Skeletal muscle satellite cell (primary cell): Measurements from ENCODE around the gene SNX11.

Source experiments
- H3K27me3 ChIP-seq: 2 replicates; pipeline ENCODE4 v1.7.0; 2013; ENCODE audit warnings: low read length; ENCODE audit not compliant: control insufficient read depth, insufficient read depth
- H3K36me3 ChIP-seq: 2 replicates; pipeline ENCODE4 v1.7.0; 2013; ENCODE audit warnings: mild to moderate bottlenecking, control low read depth, low read length; ENCODE audit not compliant: insufficient read depth
- H3K4me1 ChIP-seq: 2 replicates; pipeline ENCODE4 v1.7.0; 2013; ENCODE audit warnings: low read length; ENCODE audit not compliant: control insufficient read depth, insufficient read depth
- H3K4me2 ChIP-seq: 2 replicates; pipeline ENCODE4 v1.7.0; 2013; ENCODE audit warnings: mild to moderate bottlenecking, low read length
- H3K4me3 ChIP-seq: 2 replicates; pipeline ENCODE4 v1.7.0; 2013; ENCODE audit warnings: low read length
- H3K9ac ChIP-seq: 2 replicates; pipeline ENCODE4 v1.7.0; 2013; ENCODE audit warnings: mild to moderate bottlenecking, low read depth, low read length, moderate library complexity
- H3K9me3 ChIP-seq: replicated peaks from 2 replicates; pipeline ENCODE4 v1.7.0; 2013; ENCODE audit warnings: mild to moderate bottlenecking, control low read depth, low read length

The SNX11 gene

GRCh38 chr17:48123111-48123510, 15.5 kb downstream of the SNX11 start:
- H3K9ac ChIP-seq, result no peak overlapping the region
- H3K36me3 ChIP-seq, result peaks cover 46% of the 10 kb centered on the region
- H3K27me3 ChIP-seq, result no peaks in the 10 kb centered on the region
- peaks cover 9% of the 10 kb centered on the region for H3K4me1 ChIP-seq
- H3K4me3 ChIP-seq, result no peak overlapping the region
- no peak overlapping the region for H3K4me2 ChIP-seq
- no peaks in the 10 kb centered on the region for H3K9me3 ChIP-seq

GRCh38 chr17:48123776-48124388, 16.3 kb downstream of the SNX11 start:
- no peak overlapping the region for H3K4me3 ChIP-seq
- no peaks in the 10 kb centered on the region for H3K9me3 ChIP-seq
- H3K27me3 ChIP-seq, result no peaks in the 10 kb centered on the region
- H3K4me1 ChIP-seq, result peaks cover 9% of the 10 kb centered on the region
- peaks cover 41% of the 10 kb centered on the region for H3K36me3 ChIP-seq
- no peak overlapping the region for H3K9ac ChIP-seq
- no peak overlapping the region for H3K4me2 ChIP-seq

- H3K4me1 ChIP-seq, result peaks cover 9% of the 10 kb centered on the region
- peaks cover 36% of the 10 kb centered on the region for H3K36me3 ChIP-seq
- H3K9me3 ChIP-seq, result no peaks in the 10 kb centered on the region
- H3K4me2 ChIP-seq, result no peak overlapping the region
- H3K27me3 ChIP-seq, result no peaks in the 10 kb centered on the region
- H3K4me3 ChIP-seq, result no peak overlapping the region
- no peak overlapping the region for H3K9ac ChIP-seq
Observed at GRCh38 chr17:48125829-48126531, 18.4 kb downstream of the SNX11 start.

DNA sequence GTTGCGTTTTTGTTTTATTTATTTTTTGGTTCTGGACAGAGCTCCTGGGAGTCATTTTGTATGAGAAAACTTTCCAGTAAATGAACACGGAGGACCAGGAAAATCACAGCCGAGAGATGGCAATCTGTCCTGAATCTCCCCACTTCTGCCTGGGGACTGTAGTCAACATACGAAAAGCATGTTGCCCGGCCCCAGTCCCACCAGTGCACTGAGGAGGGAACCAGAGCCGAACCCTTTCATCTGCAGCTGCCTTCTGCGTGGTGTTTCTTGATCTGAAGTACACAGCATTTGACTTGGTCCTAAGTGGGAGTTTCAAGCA, 18.9 kb downstream of the SNX11 start:
- Histone ChIP-seq H3K4me1 (peaks cover 9% of the 10 kb centered on the region), H3K4me2 (no peak overlapping the region), H3K27me3 (no peaks in the 10 kb centered on the region), H3K4me3 (no peak overlapping the region), H3K9ac (no peak overlapping the region), H3K36me3 (peaks cover 31% of the 10 kb centered on the region), H3K9me3 (no peaks in the 10 kb centered on the region)

DNA sequence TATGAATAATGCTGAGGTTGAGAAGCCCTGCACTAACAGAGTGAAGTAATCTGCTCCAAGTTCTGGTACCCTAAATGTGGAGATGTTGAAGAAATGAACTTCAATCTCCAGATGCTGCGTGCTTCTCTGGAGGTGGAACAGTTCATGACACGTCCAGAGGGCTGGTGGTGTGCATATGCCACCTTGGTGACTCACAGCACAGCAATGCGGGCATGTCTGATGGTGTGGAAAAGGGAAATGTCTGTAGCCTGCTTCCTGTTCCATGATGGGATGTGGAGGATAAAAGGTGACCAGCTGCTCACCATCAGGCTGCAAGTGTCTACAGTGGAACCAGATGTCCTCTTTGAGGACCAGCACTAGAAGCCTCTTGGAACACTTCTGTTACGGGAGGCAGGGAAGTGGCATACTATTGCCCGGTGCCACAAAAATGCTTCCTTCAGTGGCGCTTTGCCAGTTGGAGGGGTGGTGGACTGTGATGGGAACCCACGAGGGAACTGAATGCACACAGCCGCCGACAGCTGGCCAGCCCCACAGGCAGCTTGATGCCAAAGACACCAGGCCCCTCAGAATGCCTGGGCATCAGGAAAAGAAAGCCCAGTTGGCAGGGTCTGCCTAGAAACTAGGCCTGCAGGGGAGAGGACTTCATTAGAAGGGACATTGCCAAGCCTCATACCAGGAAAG, 19.9 kb downstream of the SNX11 start:
- Histone ChIP-seq H3K4me2 (no peak overlapping the region), H3K27me3 (peaks cover 5% of the 10 kb centered on the region), H3K36me3 (peaks cover 21% of the 10 kb centered on the region), H3K9ac (no peak overlapping the region), H3K9me3 (no peaks in the 10 kb centered on the region), H3K4me3 (no peak overlapping the region), H3K4me1 (peaks cover 9% of the 10 kb centered on the region)

GRCh38 chr17:48128400-48128799, 20.8 kb downstream of the SNX11 start:
- peaks cover 7% of the 10 kb centered on the region for H3K27me3 ChIP-seq
- no peaks in the 10 kb centered on the region for H3K9me3 ChIP-seq
- peaks cover 9% of the 10 kb centered on the region for H3K4me1 ChIP-seq
- no peak overlapping the region for H3K4me3 ChIP-seq
- H3K36me3 ChIP-seq, result peaks cover 12% of the 10 kb centered on the region
- H3K9ac ChIP-seq, result no peak overlapping the region
- no peak overlapping the region for H3K4me2 ChIP-seq

GRCh38 chr17:48129981-48130380, 22.4 kb downstream of the SNX11 start:
- Histone ChIP-seq H3K9me3 (no peaks in the 10 kb centered on the region), H3K4me1 (peaks cover 9% of the 10 kb centered on the region), H3K9ac (no peak overlapping the region), H3K4me2 (no peak overlapping the region), H3K36me3 (peaks cover 6% of the 10 kb centered on the region), H3K27me3 (peaks cover 10% of the 10 kb centered on the region), H3K4me3 (no peak overlapping the region)

GRCh38 chr17:48131216-48131824, 23.8 kb downstream of the SNX11 start:
- Histone ChIP-seq H3K27me3 (peaks cover 10% of the 10 kb centered on the region), H3K9me3 (no peaks in the 10 kb centered on the region), H3K4me1 (peaks cover 9% of the 10 kb centered on the region), H3K4me3 (no peak overlapping the region), H3K9ac (no peak overlapping the region), H3K36me3 (peaks cover 6% of the 10 kb centered on the region), H3K4me2 (no peak overlapping the region)

DNA sequence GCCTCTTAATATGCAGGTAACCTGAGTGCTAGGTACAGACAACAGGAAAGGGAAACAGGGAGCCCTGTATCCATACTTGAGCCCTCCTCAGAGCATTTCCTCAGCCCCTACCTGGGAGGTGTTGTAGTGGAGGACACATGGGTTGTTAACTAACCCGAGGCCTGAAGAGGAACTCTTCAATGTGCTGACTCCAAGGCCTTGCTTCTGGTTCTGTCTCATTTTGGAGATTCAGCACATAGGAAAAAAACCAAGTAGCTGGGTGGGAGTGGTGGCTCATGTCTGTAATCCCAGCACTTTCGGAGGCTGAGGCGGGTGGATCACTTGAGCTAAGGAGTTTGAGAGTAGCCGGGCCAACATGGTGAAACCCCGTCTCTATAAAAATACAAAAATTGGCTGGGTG, 24.8 kb downstream of the SNX11 start:
- Histone ChIP-seq H3K4me1 (peaks cover 5% of the 10 kb centered on the region), H3K4me2 (no peak overlapping the region), H3K27me3 (peaks cover 16% of the 10 kb centered on the region), H3K9me3 (no peaks in the 10 kb centered on the region), H3K4me3 (no peak overlapping the region), H3K9ac (no peak overlapping the region), H3K36me3 (no peaks in the 10 kb centered on the region)

DNA sequence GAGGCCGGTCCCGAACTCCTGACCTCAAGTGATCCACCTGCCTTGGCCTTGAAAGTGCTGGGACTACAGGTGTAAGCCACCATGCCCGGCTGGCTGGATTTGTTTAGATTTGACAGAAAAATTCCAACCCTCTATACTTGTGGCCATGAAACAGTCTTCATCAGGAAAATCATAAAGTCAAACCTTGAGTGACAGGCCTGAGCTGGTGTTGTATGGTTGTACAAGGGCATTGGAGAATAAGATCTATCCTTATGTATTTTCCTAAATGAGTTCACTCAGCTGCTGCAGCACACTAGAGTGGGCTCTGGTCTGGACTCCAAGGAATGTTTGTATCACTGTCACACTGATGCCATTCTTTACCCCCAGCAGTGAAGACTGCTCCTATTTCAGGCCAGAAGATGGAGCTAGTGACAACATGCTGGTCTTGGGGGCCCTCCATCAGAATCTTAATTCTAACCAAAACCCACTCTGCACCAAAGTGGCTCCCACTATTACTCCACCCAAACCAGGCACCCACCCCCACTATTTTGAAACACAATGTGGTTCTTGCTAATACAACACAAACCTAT, 27.4 kb downstream of the SNX11 start:
- Histone ChIP-seq H3K4me2 (no peak overlapping the region), H3K9me3 (no peaks in the 10 kb centered on the region), H3K9ac (no peak overlapping the region), H3K4me1 (no peaks in the 10 kb centered on the region), H3K27me3 (peaks cover 31% of the 10 kb centered on the region), H3K36me3 (no peaks in the 10 kb centered on the region), H3K4me3 (no peak overlapping the region)

GRCh38 chr17:48137656-48138055, 30.1 kb downstream of the SNX11 start:
- H3K9ac ChIP-seq, result no peak overlapping the region

More at GRCh38 chr17:48137656-48138055, 30.1 kb downstream of the SNX11 start:
- Histone ChIP-seq H3K27me3 (peaks cover 44% of the 10 kb centered on the region), H3K4me1 (no peaks in the 10 kb centered on the region), H3K36me3 (no peaks in the 10 kb centered on the region), H3K4me3 (no peak overlapping the region), H3K9me3 (no peaks in the 10 kb centered on the region), H3K4me2 (no peak overlapping the region)
